SU-DHL-6 (cell line): ENCODE data around the gene STK35.

Experiments
- EZH2phosphoT487 ChIP-seq: fragments of 200-600 bp; sonication (generic), shearing (Covaris generic); conservative IDR thresholded peaks from 2 replicates; pipeline ENCODE4 v1.6.1; 2018; ENCODE audit warnings: mild to moderate bottlenecking, antibody characterized with exemption, low read length, moderate library complexity, mixed read lengths
- TF ChIP-seq, protein P1 (sequence below): fragments of 200-600 bp; sonication (generic); IDR thresholded peaks from one replicate; pipeline ENCODE4 v1.5.1; 2017; ENCODE audit warnings: antibody characterized with exemption, mild to moderate bottlenecking, low read length, moderate library complexity; ENCODE audit not compliant: insufficient read depth, poor library complexity, severe bottlenecking

GRCh38 chr20:2137552-2138201 lies 36.0 kb downstream of the STK35 start:
- TF ChIP-seq, protein P1, sequence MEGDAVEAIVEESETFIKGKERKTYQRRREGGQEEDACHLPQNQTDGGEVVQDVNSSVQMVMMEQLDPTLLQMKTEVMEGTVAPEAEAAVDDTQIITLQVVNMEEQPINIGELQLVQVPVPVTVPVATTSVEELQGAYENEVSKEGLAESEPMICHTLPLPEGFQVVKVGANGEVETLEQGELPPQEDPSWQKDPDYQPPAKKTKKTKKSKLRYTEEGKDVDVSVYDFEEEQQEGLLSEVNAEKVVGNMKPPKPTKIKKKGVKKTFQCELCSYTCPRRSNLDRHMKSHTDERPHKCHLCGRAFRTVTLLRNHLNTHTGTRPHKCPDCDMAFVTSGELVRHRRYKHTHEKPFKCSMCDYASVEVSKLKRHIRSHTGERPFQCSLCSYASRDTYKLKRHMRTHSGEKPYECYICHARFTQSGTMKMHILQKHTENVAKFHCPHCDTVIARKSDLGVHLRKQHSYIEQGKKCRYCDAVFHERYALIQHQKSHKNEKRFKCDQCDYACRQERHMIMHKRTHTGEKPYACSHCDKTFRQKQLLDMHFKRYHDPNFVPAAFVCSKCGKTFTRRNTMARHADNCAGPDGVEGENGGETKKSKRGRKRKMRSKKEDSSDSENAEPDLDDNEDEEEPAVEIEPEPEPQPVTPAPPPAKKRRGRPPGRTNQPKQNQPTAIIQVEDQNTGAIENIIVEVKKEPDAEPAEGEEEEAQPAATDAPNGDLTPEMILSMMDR = no peak
- TF ChIP-seq EZH2phosphoT487 = no peak
